K562 (cell line): ENCODE measurements around the gene RCL1. TPM values are rescaled to one million over a fixed set of nuclear protein-coding genes. Genes with fewer than 3 reads are reported as not detected.

ENCODE experiments used
- ADNP ChIP-seq: fragments of 200-800 bp; sonication (Bioruptor generic); IDR thresholded peaks from 2 replicates; pipeline ENCODE4 v1.6.1; 2016; ENCODE audit warnings: missing genetic modification characterization, missing compliant biosample characterization
- CC2D1A ChIP-seq: fragments of 450-650 bp; IDR thresholded peaks from 2 replicates; pipeline ENCODE4 v1.6.1; 2017; ENCODE audit warnings: mild to moderate bottlenecking
- CHCHD3 ChIP-seq: fragments of 250-450 bp; sonication (Bioruptor Pico); IDR thresholded peaks from 2 replicates; pipeline ENCODE4 v2.1.2; 2022; ENCODE audit warnings: mild to moderate bottlenecking
- CREB1 ChIP-seq, 2 experiments: sonication (generic) in 1 of 2; formaldehyde crosslinking in 1 of 2; IDR thresholded peaks; 2 replicates each; pipeline versions ENCODE4 v1.6.1 to v1.8.0; 2012 to 2022; ENCODE audit warnings: inconsistent platforms in 1 of 2, mild to moderate bottlenecking in 1 of 2, missing genetic modification reagents in 1 of 2, moderate library complexity in 1 of 2
- GATAD2A ChIP-seq: fragments of 450-650 bp; IDR thresholded peaks from 2 replicates; pipeline ENCODE4 v1.6.1; 2017
- HDAC2 ChIP-seq: fragments of 450-650 bp; IDR thresholded peaks from 2 replicates; pipeline ENCODE4 v1.6.1; 2016; ENCODE audit warnings: mild to moderate bottlenecking
- HDGF ChIP-seq: fragments of 450-650 bp; IDR thresholded peaks from 2 replicates; pipeline ENCODE4 v1.6.1; 2016
- NCOA4 ChIP-seq: fragments of 450-650 bp; IDR thresholded peaks from 2 replicates; pipeline ENCODE4 v1.6.1; 2018; ENCODE audit warnings: mild to moderate bottlenecking; ENCODE audit not compliant: partially characterized antibody
- PCBP1 ChIP-seq: fragments of 200-400 bp; formaldehyde crosslinking; IDR thresholded peaks from 2 replicates; pipeline ENCODE4 v1.6.1; 2018; ENCODE audit warnings: mild to moderate bottlenecking, low read depth, low read length; ENCODE audit not compliant: poor library complexity, severe bottlenecking
- REST ChIP-seq, 2 experiments: fragments of 450-650 bp; formaldehyde crosslinking in 1 of 2; IDR thresholded peaks; 2 replicates each; pipeline versions ENCODE4 v1.4.0 to v1.6.1; 2014 to 2020; ENCODE audit warnings: mild to moderate bottlenecking in 2 of 2, borderline replicate concordance in 1 of 2, low read depth in 1 of 2
- SIN3A ChIP-seq, 2 experiments: fragments of 150-350 bp in 1 of 2; IDR thresholded peaks; 2 replicates each; pipeline ENCODE4 v1.6.1; 2011 to 2016; ENCODE audit warnings: borderline replicate concordance in 2 of 2, low read depth in 2 of 2, low read length in 2 of 2, mild to moderate bottlenecking in 2 of 2, moderate library complexity in 2 of 2; ENCODE audit not compliant: control insufficient read depth in 1 of 2
- SRSF7 ChIP-seq: fragments of 200-400 bp; formaldehyde crosslinking; optimal IDR thresholded peaks from 2 replicates; pipeline ENCODE3; 2017; ENCODE audit warnings: mild to moderate bottlenecking, low read depth, low read length
- TAF15 ChIP-seq: fragments of 200-400 bp; formaldehyde crosslinking; IDR thresholded peaks from 2 replicates; pipeline ENCODE4 v1.6.1; 2017; ENCODE audit warnings: mild to moderate bottlenecking, low read depth, low read length, moderate library complexity
- TSC22D4 ChIP-seq: fragments of 450-650 bp; IDR thresholded peaks from 2 replicates; pipeline ENCODE4 v1.6.1; 2016; ENCODE audit warnings: missing genetic modification characterization, missing biosample characterization, control low read depth
- ZNF592 ChIP-seq: fragments of 450-650 bp; IDR thresholded peaks from 2 replicates; pipeline ENCODE4 v1.6.1; 2017; ENCODE audit warnings: antibody characterized with exemption, mild to moderate bottlenecking
- ZNF780A ChIP-seq: fragments of 250-450 bp; sonication (Bioruptor Pico); IDR thresholded peaks from 2 replicates; pipeline ENCODE4 v1.5.0; 2021; ENCODE audit warnings: mild to moderate bottlenecking
- polyA plus RNA-seq, 8 experiments: library from polyadenylated mRNA; depleted of rRNA in 4 of 8; stranded (reverse) in 5 of 8; unstranded in 3 of 8; fragments of >200 nt; fragmentation: Nextera tagmentation in 2 of 8; fragmentation: Illumina TruSeq in 1 of 8; extraction: Ambion mirVana in 2 of 8; extraction: Trizol in 1 of 8; gene quantifications; 2 replicates each; pipeline versions ENCODE4 v1.2.1 to v1.2.3, GENCODE V29; 2011 to 2014; ENCODE audit warnings: inconsistent platforms in 1 of 8, missing spikeins in 1 of 8
- total RNA-seq, 7 experiments: library from RNA; depleted of rRNA in 6 of 7; stranded (reverse); fragments of >200 nt in 6 of 7; fragmentation: Illumina TruSeq in 2 of 7; extraction: Trizol in 2 of 7; gene quantifications; 2 replicates each; pipeline versions ENCODE4 v1.2.1 to v1.2.3, GENCODE V29; 2011 to 2021; ENCODE audit warnings: low replicate concordance in 1 of 7

Gene RCL1
- total and polyA plus RNA-seq, 9 of the 15 experiments (the other 6 are each of a cell fraction or from before 2014, with no cell fraction given): 24.0 to 67.7 (median 38.6) TPM

- TF ChIP-seq REST (IDR thresholded peaks at IDR 0.05; ENCODE audit: borderline replicate concordance): no peak
- TF ChIP-seq REST (CRISPR knock-in tag; IDR thresholded peaks at IDR 0.05; ENCODE audit: low read depth): no peak
- no peak for TF ChIP-seq ZNF780A
- no peak for TF ChIP-seq SRSF7
- no peak for TF ChIP-seq HDGF
- TF ChIP-seq GATAD2A: peak; percentile 56; the same call in 1 of the 2 replicates
- TF ChIP-seq PCBP1: no peak
- no peak for TF ChIP-seq ADNP (tag)
- no peak for TF ChIP-seq TSC22D4 (tag)
- no peak for TF ChIP-seq TAF15
- TF ChIP-seq CHCHD3: no peak
- TF ChIP-seq CC2D1A: no peak
- TF ChIP-seq CREB1 (IDR thresholded peaks at IDR 0.05): no peak; the same call in 1 of the 2 replicates
- TF ChIP-seq CREB1 (CRISPR knock-in tag; IDR thresholded peaks at IDR 0.05): no peak
- TF ChIP-seq ZNF592: peak; percentile 68
- no peak for TF ChIP-seq SIN3A (IDR thresholded peaks at IDR 0.05; ENCODE audit: borderline replicate concordance in 2 of 2, control insufficient read depth in 1 of 2, low read depth in 2 of 2, low read length in 2 of 2)
- 0 out of 2 replicates have a peak, but pooled peaks have one; percentile 25 for TF ChIP-seq HDAC2
- no peak for TF ChIP-seq NCOA4
Observed at GRCh38 chr9:4832786-4833579, 40.2 kb downstream of the RCL1 start (continued).
